HG03520 (cell line): ENCODE data around the gene ATP5MC3.

Source experiments
- ATAC-seq: cut with Tn5 transposase; IDR thresholded peaks from one replicate; pipeline ENCODE4 v1.9.1; 2021; ENCODE audit warnings: mild to moderate bottlenecking, moderate library complexity; ENCODE audit not compliant: unreplicated experiment

ATP5MC3 gene

GRCh38 chr2:175168564-175168945, 13.0 kb downstream of the ATP5MC3 start:
- ATAC-seq = peak; percentile 11

GRCh38 chr2:175167792-175168563, 13.5 kb downstream of the ATP5MC3 start, which contains the start of gene ATF2:
Gene ATF2, minus strand, starts transcription at chr2:175168203. Its CDS starts 31,760 bp downstream, at chr2:175136443.
- peak; percentile 96 for ATAC-seq

GRCh38 chr2:175167076-175167791, 14.3 kb downstream of the ATP5MC3 start:
- ATAC-seq = peak; percentile 1

- ATAC-seq = no peak
These were observed 15.2 kb downstream of the ATP5MC3 start for GRCh38 chr2:175166216-175166824.

GRCh38 chr2:175164235-175164634, 17.3 kb downstream of the ATP5MC3 start:
- ATAC-seq = no peak

GRCh38 chr2:175158894-175159293, 22.6 kb downstream of the ATP5MC3 start:
- ATAC-seq = no peak

- no peak for ATAC-seq
These were observed 25.0 kb downstream of the ATP5MC3 start for GRCh38 chr2:175156534-175156933.

GRCh38 chr2:175154661-175155082, 26.8 kb downstream of the ATP5MC3 start:
- peak; percentile 75 for ATAC-seq

- no peak for ATAC-seq
These were observed 29.3 kb downstream of the ATP5MC3 start for GRCh38 chr2:175152242-175152641.

GRCh38 chr2:175151791-175152190, 29.7 kb downstream of the ATP5MC3 start:
- no peak for ATAC-seq

- ATAC-seq = no peak
These were observed 34.3 kb downstream of the ATP5MC3 start for GRCh38 chr2:175147186-175147585.

GRCh38 chr2:175143678-175144077, 37.8 kb downstream of the ATP5MC3 start:
- ATAC-seq = no peak

- ATAC-seq = no peak
These were observed 38.3 kb downstream of the ATP5MC3 start for GRCh38 chr2:175143191-175143590.

GRCh38 chr2:175140332-175140731, 41.2 kb downstream of the ATP5MC3 start:
- ATAC-seq = no peak

GRCh38 chr2:175137793-175138192, 43.7 kb downstream of the ATP5MC3 start:
- no peak for ATAC-seq

- ATAC-seq = peak; percentile 60
These were observed 44.9 kb downstream of the ATP5MC3 start for GRCh38 chr2:175136334-175137215.

GRCh38 chr2:175135862-175136261, 45.6 kb downstream of the ATP5MC3 start:
- ATAC-seq = no peak

- ATAC-seq = no peak
These were observed 46.3 kb downstream of the ATP5MC3 start for GRCh38 chr2:175135177-175135576.

GRCh38 chr2:175131252-175131651, 50.3 kb downstream of the ATP5MC3 start:
- ATAC-seq = no peak

GRCh38 chr2:175126661-175127060, 54.8 kb downstream of the ATP5MC3 start:
- no peak for ATAC-seq
